ENCODE data around the gene THTPA.
A peak's percentile ranks its signal among the peaks of the same experiment; 100 is the strongest.

DNA sequence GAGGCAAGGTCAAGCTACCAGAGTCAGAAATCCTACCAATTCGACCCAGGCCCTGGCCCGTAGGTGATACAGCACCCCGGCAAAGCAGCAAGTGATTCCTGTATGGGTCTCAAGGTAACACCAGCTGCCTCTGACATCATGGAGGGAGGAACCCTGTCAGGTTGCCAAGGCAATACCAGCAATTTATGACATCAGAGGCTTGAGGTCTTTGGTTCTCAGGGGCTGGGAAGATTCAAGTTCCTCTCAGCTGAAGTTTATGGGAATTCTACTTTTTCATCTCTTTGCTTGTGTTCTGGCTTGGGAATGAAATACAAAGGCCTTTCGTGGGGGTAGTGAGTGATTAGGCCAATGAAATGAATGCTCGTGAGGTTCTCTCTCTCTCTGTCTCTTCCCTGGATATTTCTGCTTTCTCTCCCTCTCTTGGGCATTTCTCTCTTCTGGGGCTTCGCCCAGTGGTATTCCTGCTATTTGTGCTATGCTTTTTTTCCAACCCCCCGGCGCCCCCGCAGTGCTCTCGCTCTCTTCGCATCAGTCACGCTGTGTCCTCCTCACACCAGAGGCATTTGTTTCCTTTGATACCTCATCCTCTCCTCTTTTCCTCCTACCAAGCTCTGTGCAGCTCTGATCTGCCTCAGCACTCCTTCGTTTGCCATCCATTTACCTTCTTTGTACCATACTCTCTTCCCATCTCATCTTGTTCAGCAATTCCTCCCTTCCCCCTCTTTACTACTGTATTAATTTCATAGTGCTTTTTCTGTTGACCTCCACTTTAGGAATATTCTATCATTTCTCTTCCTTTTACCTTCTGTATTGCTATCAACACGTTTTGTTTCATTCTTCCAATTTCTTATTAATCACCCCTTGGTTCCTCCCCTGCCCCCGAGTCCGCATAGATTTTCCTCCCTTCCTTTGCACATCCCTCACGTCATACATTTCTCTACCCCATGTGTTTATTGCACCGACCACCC is 7.4 kb upstream of the THTPA start:
- TF ChIP-seq CTCF (IDR thresholded peaks at IDR 0.05) (peak in 1 of 3 donors; percentile 12), POLR2A (IDR thresholded peaks at IDR 0.05) (no peak)
